Measurements from ENCODE around the gene TMX2.
"Not testable (repeated sequence)": the region's sequence is repeated elsewhere in the genome, so short reads cannot be mapped to it uniquely, and the experiment has no call there.

TMX2 gene

DNA sequence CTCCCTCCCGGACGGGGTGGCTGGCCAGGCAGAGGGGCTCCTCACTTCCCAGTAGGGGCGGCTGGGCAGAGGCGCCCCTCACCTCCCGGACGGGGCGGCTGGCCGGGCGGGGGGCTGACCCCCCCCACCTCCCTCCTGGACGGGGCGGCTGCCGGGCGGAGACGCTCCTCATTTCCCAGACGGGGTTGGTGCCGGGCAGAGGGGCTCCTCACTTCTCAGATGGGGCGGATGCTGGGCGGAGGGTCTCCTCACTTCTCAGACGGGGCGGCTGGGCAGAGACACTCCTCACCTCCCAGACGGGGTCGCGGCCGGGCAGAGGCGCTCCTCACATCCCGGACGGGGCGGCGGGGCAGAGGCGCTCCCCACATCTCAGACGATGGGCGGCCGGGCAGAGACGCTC is 4.3 kb downstream of the TMX2 start:
- not testable (repeated sequence) for DNase-seq

GRCh38 chr11:57727185-57727584 is 14.8 kb downstream of the TMX2 start:
- DNase-seq: no peak

- DNase-seq: no peak
Observed at GRCh38 chr11:57728829-57729228, 16.4 kb downstream of the TMX2 start.

GRCh38 chr11:57729479-57729878 is 17.1 kb downstream of the TMX2 start:
- DNase-seq: no peak

GRCh38 chr11:57732661-57733060 is 20.3 kb downstream of the TMX2 start:
- no peak for DNase-seq

DNA sequence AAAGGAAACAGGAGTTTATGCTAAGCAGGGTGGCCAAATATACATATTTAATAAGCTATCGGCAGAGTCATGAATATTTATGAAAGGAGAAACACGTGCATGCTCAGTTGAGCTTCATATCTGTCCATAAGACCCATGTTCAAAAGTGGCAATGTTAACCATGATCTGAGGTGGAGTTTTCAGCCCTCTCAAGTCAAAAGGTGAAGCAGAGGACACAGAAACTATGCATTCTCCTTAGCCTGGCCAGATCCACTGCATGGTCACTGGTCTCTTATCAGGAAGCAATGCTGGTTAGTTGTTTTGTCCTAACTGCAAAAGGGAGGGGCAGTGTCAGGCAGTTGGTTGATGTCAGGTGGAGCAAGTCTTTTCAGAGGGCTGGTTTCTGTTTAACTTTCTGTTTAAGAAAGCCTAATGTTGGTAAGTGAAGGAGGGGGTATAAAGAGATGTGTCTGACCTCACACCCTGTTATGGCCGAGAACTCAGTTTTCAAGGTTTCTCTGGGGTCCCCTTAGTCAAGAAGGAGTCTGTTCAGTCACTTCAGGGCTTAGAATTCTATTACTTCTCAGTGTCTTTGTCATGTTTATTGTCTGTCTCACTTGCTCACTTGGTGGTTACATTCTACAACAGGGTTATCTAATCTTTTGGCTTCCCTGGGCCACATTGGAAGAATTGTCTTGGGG is 23.4 kb downstream of the TMX2 start:
- DNase-seq: no peak

DNA sequence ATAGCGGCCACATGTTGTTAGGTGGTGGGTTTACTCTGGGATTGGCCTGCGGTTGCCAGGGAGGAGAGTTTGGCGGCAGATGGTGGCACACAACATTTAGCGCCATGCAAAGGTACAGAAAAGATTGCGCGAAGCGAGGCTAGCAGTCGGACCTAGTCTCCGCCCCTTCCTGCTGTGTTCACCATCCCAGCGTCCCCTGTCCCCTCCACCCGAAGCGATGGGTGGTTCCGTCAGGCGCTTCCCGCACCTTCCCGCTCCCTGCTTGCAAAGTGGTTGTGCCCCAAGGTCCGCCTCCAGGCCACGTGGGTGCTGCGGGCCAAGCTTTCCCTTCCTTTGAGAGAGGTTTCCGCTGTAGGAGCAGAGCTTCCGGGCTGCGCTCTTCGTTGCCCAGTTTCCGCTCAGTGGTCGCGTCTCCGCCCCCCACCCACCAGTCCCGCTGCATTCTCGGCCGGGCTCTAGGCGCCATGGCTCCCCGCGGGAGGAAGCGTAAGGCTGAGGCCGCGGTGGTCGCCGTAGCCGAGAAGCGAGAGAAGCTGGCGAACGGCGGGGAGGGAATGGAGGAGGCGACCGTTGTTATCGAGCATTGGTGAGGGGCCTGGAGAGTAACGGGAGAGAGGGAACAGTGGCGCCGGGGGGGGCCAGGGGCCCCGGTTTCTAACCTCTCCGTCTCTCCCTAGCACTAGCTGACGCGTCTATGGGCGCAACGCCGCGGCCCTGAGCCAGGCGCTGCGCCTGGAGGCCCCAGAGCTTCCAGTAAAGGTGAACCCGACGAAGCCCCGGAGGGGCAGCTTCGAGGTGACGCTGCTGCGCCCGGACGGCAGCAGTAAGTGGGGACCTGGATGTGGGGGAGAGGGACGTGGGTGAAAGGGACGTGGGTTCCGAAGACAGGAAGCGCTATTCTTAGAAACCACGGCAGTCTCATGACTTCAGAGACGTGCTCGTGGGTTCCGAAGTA is 29.0 kb downstream of the TMX2 start, which contains the start of gene SELENOH:
TSS of gene SELENOH (plus strand) at position 360 of the 955 bp plus-strand sequence. CDS start at position 465, 105 bp downstream.
- peak; percentile 90 to 93 for DNase-seq

DNA sequence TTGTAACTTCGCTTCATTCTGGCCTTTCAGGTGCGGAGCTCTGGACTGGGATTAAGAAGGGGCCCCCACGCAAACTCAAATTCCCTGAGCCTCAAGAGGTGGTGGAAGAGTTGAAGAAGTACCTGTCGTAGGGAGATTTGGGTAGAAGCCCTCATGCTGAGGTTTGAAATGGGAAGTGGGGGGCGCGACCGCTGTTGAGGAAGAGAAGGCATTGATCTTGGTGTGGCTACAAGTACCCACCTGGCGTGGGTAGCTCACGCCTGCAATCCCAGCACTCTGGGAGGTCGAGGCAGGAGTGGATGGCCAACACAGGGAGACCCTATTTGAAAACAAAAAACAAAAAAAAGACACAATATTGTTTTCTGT is 29.7 kb downstream of the TMX2 start:
- DNase-seq: no peak

DNA sequence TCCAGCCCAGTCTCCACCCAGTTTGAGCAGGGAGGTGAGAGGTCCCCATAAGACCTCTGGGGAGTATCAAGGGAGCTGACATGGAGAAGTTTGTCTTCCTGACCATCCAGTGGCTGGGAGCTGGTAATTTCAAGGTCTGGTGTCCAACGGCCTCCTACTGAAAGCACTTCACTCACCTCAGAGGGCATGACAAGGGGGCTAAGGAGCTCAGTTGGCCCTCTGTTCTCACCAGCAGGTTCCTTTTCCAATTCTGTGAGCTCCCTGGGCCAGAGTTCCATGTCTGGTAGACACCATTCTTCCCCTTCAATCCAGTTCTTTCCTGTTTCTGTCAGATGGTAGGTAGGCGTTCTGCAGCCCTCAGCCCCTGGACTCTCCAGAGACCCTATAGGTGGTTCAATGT is 32.0 kb downstream of the TMX2 start:
- no peak for DNase-seq

- no peak for DNase-seq
Observed at GRCh38 chr11:57745206-57745605, 32.8 kb downstream of the TMX2 start.

GRCh38 chr11:57746920-57747319 is 34.5 kb downstream of the TMX2 start:
- no peak for DNase-seq

DNA sequence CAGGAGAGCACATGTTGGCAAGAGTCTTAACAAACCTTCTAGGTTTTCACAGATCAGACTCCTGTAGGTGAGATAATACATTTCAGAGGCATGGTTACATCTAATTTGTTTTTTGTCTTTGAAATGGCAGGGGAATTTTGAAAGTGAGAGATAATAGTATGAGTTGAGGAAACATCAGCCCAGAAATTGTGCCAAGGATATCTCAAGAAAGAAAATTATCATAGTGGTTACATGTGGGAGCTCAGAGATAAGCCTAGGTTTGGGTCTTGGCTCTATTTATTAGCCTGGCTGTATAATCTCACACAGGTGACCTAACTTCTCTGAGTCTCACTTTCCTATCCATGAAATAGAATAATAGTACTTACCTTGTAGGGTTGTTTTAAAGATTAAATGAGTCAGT is 38.8 kb downstream of the TMX2 start:
- no peak for DNase-seq

GRCh38 chr11:57751676-57752253 is 39.4 kb downstream of the TMX2 start, which contains the start of gene BTBD18:
BTBD18 (minus strand) TSS chr11:57751819; CDS start chr11:57751188, 631 bp downstream.
- DNase-seq: no peak

DNA sequence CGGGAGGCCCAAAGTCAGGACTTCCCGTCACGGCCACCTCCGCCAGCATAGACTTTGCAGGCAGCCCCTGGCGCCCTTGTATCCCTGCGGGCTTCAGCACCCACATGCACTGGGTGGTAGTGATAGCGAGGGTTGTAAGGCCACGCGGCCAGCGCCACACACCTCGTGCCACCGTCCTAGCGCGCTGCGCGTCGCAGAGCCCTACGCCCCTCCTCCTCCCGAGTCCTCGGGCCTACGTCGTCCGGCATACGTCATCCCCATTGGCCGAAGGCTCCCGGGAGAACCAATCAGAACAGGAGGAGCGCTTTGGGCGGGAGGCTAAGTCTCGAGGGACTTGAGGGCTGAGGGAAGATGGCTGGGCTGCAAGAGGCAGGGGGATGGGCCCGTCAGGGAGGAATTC is 40.6 kb downstream of the TMX2 start:
- DNase-seq: no peak

GRCh38 chr11:57758174-57758573 is 45.8 kb downstream of the TMX2 start:
- no peak for DNase-seq

GRCh38 chr11:57761301-57762234 is 49.2 kb downstream of the TMX2 start, which contains the start of gene CTNND1:
CTNND1 (plus strand) TSS chr11:57761802; CDS start chr11:57791479, 29,677 bp downstream.
- no peak for DNase-seq

DNA sequence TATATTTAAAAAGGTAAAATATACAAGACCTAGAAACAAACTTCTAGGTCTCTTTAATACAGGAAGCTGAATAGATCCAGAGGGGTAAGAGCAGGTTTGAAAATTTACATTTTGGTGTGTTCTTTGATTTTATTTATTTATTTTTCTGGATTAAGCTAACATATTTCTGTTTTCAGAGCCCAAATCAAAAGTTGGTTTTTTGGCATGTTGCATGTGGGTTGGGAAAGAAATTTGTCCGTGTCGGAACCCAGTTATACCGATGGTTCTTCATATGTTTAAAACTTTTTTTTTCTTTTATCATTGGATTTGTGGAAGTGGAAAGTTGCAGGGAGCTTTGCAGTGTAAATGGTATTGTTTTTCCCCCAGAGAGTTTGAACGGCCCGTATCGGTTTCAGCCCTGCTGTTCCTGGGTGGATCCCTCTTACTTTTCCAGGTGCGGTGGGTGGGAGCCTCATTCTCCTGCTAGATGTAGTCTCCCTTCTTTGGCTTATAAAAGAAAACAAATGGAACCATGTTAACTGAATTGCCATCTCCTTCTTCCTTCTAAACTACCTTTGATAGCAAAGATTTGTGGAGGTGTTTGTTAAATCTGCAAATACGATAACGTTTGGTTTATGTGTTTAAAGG is 50.0 kb downstream of the TMX2 start:
- DNase-seq: no peak

DNA sequence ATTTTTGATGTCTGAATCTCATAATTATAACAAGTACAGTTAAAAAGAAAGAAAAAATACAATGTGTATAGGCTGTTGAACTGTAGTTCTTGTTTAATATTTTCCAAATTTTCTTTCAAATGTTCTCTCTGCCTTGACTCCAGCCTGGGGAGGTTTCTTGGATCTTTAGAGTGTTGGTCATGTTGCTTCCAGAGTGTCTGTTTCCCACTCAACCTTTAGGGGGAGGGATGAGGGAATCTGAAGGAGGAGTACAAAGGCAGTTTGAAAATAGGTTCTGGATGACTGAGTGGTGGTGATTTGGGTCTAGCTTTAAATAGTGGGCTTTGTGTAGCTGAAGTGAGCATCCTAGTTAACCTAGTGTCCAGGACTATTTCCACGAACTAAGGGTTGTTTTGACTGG is 51.2 kb downstream of the TMX2 start:
- DNase-seq: no peak

- no peak for DNase-seq
Observed at GRCh38 chr11:57764021-57764420, 51.6 kb downstream of the TMX2 start.

DNA sequence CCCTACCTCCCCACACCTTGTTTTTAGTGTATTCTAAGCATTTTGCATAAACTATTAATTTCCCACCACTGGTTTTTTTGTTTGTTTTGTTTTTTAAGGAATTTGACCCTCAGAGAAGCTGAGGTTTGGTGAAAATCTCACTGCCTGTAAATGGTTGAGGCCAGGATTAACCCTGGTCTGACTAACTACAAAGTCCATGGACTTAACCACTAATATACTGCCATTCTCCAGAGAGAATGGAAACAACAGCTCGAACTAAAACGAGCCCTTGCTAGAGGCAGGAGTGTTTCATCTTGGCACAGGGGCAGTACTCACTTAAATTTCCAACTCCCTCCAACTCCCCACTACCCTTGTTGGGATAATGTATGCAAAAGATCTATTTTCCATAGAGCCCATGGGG is 52.2 kb downstream of the TMX2 start:
- DNase-seq: no peak

- no peak for DNase-seq
Observed at GRCh38 chr11:57764972-57765371, 52.6 kb downstream of the TMX2 start.

DNA sequence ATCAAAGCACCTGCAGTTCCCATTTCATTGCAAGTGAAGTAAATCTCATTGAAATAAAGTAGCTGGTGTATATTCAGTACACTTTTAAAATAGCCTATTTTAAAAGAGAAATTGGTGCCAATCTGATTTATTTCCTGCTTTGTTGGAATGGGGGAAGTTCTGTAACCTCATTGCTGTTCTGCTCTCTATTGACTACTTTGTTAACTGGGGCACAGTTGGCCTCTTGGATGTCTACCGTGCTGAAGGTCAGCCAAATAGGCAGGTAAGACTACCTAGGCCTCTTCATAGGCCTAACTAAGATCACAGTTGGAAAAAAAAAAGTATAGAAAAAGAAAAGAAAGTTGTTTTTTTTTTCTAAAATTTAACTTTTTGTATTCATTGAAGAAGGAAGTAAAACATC is 58.4 kb downstream of the TMX2 start:
- no peak for DNase-seq
